ENCODE measurements around the gene SEMA3G. TPM values are rescaled to one million over a fixed set of nuclear protein-coding genes. Genes with fewer than 3 reads are reported as not detected.
A peak's percentile ranks its signal among the peaks of the same experiment; 100 is the strongest.

The SEMA3G gene
- total RNA-seq, 2 donors from 2014 or later: 2.4 to 2.6 TPM

- Histone ChIP-seq H3K4me1 (peaks cover 5% of the 10 kb centered on the region), H3K36me3 (no peaks in the 10 kb centered on the region), H3K27me3 (no peaks in the 10 kb centered on the region), H3K9ac (ENCODE audit: low read depth in 2 of 2, low read length in 2 of 2) (no peak overlapping the region), H3K4me3 (no peak overlapping the region), H3K27ac (no peak overlapping the region), H3K9me3 (no peaks in the 10 kb centered on the region)
- no peak for TF ChIP-seq CTCF (IDR thresholded peaks at IDR 0.05)
- intact Hi-C loops (cut with DNase I): no loop called here
- no peak for DNase-seq
Measured at GRCh38 chr3:52458031-52458760, 13.3 kb upstream of the SEMA3G start.

GRCh38 chr3:52456800-52457183 lies 11.9 kb upstream of the SEMA3G start:
- intact Hi-C loops (cut with DNase I): no loop called here
- no peaks in the 10 kb centered on the region for H3K27me3 ChIP-seq
- DNase-seq: no peak
- no peaks in the 10 kb centered on the region for H3K9me3 ChIP-seq
- no peaks in the 10 kb centered on the region for H3K36me3 ChIP-seq
- H3K4me1 ChIP-seq: peaks cover 5% of the 10 kb centered on the region
- H3K4me3 ChIP-seq: peak overlapping the region; percentile 79
- no peak for TF ChIP-seq CTCF (IDR thresholded peaks at IDR 0.05)
- peak overlapping the region; percentile 51 for H3K27ac ChIP-seq
- peak overlapping the region; percentile 28 to 85 for H3K9ac ChIP-seq (ENCODE audit: low read depth in 2 of 2, low read length in 2 of 2)

GRCh38 chr3:52456169-52456799 lies 11.4 kb upstream of the SEMA3G start:
- intact Hi-C loops (cut with DNase I): no loop called here
- no peak for DNase-seq
- peaks cover 5% of the 10 kb centered on the region for H3K4me1 ChIP-seq

GRCh38 chr3:52455283-52456168 lies 10.6 kb upstream of the SEMA3G start, which contains the start of gene NISCH:
Gene NISCH, plus strand, starts transcription at chr3:52455604. Its CDS starts 38 bp downstream, at chr3:52455642.
- H3K4me1 ChIP-seq: peaks cover 5% of the 10 kb centered on the region
- no peak for TF ChIP-seq CTCF (IDR thresholded peaks at IDR 0.05)
- H3K27ac ChIP-seq: peak within 1 kb of the TSS; percentile 51
- intact Hi-C loops (cut with DNase I): no loop called here
- peak within 1 kb of the TSS; percentile 88 to 95 for H3K9ac ChIP-seq (ENCODE audit: low read depth in 2 of 2, low read length in 2 of 2)
- peak; percentile 94 for DNase-seq
- no peaks in the 10 kb centered on the region for H3K27me3 ChIP-seq
- peak within 1 kb of the TSS; percentile 79 for H3K4me3 ChIP-seq
- no peaks in the 10 kb centered on the region for H3K9me3 ChIP-seq
- no peaks in the 10 kb centered on the region for H3K36me3 ChIP-seq

More at GRCh38 chr3:52456169-52456799, 11.4 kb upstream of the SEMA3G start:
- Histone ChIP-seq H3K36me3 (no peaks in the 10 kb centered on the region), H3K27me3 (no peaks in the 10 kb centered on the region), H3K4me3 (peak overlapping the region; percentile 79), H3K9ac (ENCODE audit: low read depth in 2 of 2, low read length in 2 of 2) (peak overlapping the region; percentile 85 to 88), H3K9me3 (no peaks in the 10 kb centered on the region), H3K27ac (peak overlapping the region; percentile 51)
- TF ChIP-seq CTCF (IDR thresholded peaks at IDR 0.05): no peak

GRCh38 chr3:52454938-52455282 lies 10.0 kb upstream of the SEMA3G start:
- no peaks in the 10 kb centered on the region for H3K27me3 ChIP-seq
- DNase-seq: no peak
- no peaks in the 10 kb centered on the region for H3K9me3 ChIP-seq
- no peak for TF ChIP-seq CTCF (IDR thresholded peaks at IDR 0.05)
- peak overlapping the region; percentile 88 to 95 for H3K9ac ChIP-seq (ENCODE audit: low read depth in 2 of 2, low read length in 2 of 2)
- no peaks in the 10 kb centered on the region for H3K36me3 ChIP-seq
- intact Hi-C loops (cut with DNase I): no loop called here
- H3K27ac ChIP-seq: peak overlapping the region; percentile 51
- peak overlapping the region; percentile 79 for H3K4me3 ChIP-seq
- H3K4me1 ChIP-seq: peaks cover 5% of the 10 kb centered on the region
